ENCODE measurements around the gene SCARB1.

- TF ChIP-seq CTCF (IDR thresholded peaks at IDR 0.05) (no peak), ZFX (IDR thresholded peaks at IDR 0.05; ENCODE audit: borderline replicate concordance) (no peak)
Observed at GRCh38 chr12:124910561-124911478, 47.2 kb upstream of the SCARB1 start.

All from 22Rv1 (cell line).